Activated CD4-positive, alpha-beta T cell treated with anti-CD3 and anti-CD28 coated beads, Interleukin-2, Interleukin-6, amounts not matched to agents 100 ng/mL and 50 ng/mL, durations not matched to agents 16 hours and 8 hours (primary cell): ENCODE measurements around the gene PHGDH.
"Not testable (repeated sequence)": the region's sequence is repeated elsewhere in the genome, so short reads cannot be mapped to it uniquely, and the experiment has no call there.

Experiments used
- DNase-seq: peaks from one replicate; pipeline ENCODE4 v3.0.0-alpha.2; 2020

The PHGDH gene

DNA sequence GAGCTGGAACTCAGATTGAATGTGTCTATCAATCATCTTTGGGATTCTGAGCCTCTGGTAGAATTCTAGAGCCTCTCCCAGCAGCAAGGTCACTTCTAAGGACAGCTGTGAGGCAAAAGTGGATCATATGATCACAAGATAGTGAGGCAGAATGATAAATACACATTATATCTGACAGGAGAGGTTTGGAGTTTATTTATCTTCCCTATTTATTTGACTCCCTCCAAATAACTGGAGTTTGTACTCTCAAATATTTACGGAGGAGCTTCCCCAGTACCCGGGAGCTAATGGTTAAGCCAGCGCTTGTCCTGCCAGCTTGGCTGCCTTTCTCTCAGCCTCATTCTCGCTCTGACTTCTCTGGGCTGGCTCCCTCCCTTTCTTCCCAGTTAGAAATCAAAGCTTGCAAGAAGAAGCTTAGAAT lies 54.6 kb downstream of the PHGDH start:
- DNase-seq = no peak

DNA sequence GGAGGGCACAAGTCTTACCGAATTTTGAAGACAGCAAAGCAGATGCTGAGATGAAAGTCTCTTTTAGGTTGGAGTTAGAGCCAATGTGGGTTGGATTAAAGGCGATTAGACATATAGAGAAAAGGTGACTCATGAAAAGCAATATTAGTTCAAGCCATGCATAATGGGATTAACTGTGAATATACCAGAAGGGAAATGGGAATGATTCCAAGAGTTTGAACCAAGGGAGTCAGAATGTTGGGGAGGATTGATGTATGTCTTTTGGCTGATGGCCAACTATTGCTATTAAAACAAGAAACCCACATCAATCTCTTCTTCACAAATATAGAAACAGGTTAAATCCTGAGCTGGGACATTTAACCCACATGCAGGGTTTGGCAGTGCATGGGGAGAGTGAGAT lies 55.8 kb downstream of the PHGDH start:
- DNase-seq = no peak

DNA sequence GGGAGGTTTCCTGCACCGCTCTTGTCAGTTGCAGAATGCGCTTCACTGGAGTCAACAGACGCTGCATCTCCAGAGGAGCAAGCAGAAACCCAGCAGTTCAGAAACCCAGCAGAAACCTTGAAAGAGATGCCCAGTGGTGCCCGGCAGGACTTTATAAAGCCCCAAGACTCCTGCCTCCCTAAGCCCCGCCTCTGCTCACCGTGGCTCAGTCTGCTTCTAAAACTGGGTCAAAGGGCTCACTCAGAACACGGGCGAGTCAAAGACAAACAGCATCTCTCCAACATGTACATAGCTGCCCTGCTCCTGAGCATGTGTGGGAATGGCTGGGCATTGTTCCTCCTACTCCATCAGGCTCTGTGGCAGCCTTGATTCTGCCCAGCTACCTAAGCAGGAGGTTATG lies 57.0 kb downstream of the PHGDH start, which contains the start of gene HMGCS2:
TSS of gene HMGCS2 (minus strand) at position 128 of the 400 bp plus-strand sequence. CDS start at position 67, 61 bp downstream.
- no peak for DNase-seq

DNA sequence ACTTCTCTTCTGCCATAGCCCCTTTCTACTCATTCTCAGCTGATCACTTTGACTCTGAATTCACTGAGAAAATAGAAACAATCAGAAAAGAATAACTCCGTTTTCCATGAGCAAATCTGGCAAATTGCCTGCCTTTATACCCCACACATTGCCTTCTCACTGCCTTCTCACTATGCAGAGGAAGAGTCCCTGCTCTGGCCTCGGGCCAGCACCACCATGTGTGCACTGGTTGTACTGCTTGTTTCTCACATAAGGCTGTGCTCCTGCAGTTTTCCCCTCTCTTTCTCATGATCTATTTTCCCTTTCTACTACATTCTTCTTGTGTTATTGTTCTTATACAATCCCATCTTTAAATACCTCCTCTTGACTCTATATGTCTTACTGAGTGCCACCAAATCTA lies 59.3 kb downstream of the PHGDH start:
- no peak for DNase-seq

DNA sequence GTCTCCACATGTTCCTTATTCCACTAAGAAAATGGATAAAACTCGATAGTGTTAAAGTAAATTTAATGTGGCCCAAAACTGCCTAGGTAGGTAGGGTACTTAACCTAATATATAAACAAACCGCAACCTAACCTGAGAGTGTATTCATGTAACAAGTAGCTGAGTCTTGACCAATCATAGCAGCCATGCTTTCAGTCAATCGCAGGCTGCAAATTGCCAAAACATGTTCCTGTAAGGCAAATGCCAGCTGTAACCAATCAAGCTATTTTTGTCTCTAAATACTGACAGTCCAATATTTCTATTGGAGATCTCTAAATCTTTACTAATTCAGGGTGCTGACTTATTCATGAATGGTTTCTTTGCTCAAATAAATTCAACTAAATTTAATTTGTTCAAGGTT lies 60.0 kb downstream of the PHGDH start:
- no peak for DNase-seq

DNA sequence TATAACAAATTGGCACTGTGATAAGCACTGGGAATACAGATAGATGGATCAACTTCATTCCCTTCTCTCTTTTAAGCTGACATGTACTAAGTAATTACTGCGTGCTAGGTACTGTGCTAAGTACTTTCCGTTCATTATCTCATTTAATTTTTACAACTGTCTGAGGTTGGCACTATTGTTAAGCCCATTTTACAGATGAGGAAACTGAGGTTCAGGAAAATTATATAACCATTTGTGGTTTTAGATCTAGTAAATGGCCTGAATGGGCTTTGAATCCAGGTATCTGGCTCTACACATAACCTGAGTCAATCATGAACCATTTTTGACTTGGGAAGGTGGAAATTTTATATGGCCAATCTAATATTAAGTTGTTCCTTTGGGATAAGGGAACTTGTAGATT lies 60.6 kb downstream of the PHGDH start:
- DNase-seq = no peak

DNA sequence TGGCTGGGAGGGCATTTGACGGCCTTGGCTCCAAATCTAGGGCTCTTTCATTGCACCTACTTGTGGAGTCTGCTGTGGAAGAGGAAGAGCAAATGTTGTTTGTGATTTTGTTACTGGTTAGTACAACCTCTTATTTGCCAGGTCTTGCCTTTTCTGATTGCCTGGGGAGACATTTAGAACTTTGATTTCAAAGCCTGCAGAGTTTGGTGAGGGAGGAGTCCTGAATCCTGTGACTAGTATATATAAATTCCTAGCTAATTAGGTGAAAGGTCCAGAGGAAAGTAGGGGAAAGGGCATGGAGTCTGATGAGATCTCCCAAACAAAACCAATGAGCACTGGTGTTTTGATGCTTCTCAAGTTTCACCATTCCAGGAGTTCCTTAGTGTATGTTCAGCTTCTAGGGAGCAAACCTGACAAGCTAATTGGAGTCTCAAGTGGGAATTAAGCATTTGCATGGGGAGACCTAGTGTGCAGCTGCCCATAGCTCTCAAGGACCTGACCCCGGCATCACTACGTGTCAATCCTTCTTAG lies 62.0 kb downstream of the PHGDH start:
- DNase-seq = no peak

DNA sequence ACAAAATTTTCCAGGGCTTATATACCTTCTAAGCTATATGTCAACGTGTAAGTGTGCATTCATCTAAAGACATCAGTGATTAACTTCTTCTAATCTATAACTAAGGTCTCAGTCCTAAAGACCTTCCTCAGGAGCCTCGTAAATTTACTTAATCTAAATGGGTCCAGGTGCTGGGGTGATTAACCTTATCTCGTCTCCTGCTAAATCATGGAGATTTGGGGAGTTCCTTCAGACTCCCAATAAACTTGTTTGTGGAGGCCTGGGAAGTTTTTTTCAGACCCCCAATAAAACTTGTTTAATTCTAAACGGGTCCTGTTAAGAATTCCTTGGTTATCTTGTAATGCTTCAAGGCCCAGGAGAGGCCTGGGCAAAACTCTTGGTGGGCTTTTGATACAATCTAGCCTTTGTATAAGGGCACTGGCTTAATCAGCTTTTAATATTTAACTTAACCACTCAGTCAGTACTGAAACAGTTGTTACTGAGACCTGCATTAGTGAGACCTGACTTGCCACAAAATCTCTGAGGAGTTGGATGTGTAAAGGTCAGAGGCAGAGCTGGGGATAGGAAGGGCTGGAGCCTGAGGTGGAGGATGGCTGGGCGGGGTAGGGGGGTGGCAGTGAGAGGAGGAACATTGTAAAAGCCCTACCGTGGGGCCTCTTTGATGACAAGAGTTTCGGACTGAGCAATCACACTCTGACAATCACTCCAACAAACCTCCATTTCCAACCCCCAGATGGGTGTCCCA lies 63.2 kb downstream of the PHGDH start:
- DNase-seq = no peak

DNA sequence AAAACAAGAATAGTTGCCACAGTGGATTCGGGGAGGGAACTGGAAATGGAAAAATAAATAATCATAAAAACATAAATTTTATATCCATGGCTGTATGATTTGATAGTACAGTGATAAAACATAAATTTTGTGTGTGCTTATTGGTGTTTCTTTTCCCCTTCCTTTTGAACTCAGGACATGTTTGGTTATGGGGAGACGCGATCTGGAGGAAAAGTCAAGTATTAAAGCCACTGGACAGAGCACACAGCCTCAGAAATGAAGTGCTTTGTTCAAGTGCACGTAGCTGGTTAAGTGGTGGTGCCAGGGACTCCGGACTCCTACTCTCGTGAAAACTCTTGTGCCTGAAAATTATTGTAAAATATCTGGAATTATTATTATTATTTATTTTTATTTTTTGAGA lies 66.6 kb downstream of the PHGDH start:
- no peak for DNase-seq

DNA sequence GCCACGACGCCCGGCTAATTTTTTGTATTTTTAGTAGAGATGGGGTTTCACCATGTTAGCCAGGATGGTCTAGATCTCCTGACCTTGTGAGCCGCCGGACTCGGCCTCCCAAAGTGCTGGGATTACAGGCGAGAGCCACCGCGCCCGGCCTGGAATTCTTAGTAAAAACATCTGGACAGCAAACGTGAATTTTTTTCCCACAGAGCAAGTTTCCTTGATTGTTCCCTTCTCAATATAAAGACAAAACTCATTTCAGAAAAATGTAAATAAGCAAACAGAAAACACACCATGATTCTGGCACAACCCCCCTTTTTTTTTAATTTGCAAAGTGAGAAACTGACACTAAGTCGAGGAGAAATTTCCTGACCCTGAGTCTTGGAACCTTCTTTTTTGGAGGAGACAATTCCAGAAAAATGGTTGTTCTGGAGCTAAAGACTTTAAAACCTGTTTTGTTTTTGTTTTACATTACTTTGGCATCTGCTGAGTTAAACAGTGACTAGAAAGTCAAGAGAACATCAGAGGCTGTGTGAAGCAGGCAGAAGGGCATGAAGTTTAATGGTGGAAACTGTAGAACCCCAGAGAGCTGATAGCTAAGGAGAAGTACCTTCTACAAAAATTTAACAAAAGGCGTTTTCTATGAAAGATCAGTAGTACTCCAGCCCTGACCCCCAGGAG lies 67.3 kb downstream of the PHGDH start:
- DNase-seq = no peak

DNA sequence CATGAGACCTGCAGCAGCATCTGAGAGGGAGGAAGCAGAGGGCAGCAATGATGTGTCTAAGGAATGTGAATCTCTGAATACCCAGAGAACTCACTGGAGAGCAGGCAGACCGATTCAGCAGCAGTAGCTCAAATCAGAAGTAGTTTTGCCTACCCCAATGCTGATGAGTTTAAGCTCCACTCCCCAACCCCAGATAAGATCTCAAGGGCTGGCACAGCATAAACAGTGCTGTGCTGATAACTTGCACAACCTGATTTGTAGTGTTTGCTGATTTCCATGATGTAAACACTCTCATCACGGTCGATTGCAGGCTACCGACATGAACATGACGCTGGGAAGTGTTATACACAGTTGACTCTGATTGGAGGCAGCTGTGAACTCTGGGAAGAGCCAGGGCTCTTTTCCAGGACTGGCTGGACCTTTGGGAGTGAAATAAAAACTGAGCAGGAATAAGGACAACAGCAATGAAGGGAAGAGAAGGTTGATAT lies 68.2 kb downstream of the PHGDH start:
- no peak for DNase-seq

DNA sequence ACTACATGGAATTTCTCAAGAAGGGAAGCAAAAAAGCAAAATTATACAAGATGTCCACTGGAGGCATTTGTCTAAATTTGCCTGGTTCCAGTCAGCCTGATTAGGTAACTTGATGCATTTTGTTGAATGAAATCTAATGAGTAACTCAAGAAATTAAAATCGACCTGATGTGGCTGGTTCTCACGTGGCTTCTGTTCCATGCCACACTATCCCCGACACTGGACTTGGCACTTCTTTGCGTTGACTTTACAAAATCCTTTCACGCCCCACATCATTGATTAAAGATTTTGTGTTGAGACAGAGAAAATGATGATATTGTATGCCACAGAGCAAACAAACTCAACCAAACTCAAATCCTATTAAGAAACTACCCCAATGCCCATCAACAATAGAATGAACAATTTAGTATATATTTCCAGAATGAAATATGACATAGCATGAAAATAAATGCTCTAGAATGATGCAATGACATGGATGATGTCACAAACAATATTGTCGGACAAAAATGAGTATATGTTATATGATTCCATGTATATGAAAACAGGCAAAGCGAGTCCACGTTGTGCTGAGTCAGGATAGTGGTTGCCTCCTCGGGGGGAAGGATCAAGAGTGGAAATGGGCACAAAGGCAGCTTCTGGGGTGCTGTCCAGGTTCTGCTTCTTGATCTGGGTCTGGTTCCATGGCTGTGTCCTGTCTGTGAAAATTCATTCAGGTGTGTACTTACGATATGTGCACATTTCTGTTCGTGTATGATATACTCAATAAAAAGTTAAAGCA lies 69.9 kb downstream of the PHGDH start:
- DNase-seq = no peak

DNA sequence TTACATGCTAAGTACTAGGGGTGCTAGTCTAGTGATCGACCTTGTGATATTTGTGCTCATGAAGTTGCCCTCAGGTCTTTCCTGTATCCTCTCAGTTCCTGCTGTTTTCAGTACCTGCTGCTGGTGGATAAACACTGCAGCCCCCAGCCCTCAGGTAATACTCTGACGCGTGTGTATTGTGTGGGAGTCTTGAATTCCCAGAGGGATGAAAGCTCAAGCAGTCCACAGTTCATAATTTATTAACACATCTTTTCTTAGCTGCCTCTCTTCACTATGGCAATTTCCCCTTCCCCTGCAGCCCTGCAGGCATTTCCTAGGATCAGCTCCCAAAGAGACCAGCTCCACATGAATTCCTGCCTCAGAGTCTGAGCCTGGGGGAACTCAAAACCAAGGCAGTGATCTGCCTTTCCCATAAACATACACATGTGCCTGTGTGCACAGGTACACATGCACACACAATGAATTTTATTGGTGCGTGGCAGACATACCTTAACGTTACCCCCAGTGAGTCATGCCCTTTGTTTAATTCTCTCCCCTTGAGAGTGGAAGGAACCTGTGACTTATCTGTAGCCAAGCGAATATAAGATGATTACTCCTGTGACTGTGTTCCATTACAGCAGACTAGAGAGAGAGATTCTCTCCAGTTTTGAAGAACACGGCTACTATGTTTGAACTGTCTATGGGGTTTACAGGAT lies 71.0 kb downstream of the PHGDH start:
- DNase-seq = no peak

DNA sequence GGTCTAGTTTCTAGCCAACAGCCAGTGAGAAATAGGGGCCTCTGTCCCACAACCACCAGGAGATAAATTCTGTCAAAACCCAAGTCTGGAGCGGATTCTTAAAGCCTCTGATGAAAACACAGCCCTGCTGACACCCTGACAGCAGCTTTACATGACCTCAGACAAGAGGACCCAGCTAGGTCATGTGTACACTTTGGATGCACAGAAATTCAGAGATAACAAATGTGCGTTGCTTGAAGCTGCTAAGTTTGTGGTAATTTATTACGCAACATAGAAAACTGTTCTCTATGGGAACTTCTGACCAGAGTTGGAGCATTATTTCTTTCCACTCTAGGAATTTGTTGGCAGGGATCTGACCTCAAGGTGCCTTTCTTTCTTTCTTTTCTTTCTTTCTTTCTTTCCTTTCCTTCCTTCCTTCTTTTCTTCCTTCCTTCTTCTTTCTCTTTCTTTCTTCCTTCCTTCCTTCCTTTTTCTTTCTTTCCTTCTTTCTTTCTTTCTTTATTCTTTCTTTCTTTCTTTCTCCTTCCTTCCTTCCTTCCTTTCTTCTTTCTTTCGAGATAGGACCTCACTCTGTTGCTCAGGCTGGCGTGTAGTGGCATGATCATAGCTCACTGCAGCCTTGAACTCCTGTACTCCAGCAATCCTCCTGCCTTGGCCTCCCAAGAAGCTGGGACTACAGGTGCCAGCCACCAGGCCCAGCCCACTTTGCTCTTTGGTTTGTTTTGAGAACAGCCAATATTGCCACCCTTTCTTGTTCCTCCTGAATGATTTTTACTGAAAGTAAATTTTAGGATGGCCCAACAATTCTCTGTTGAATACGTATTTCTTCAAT lies 71.8 kb downstream of the PHGDH start:
- DNase-seq = no peak

DNA sequence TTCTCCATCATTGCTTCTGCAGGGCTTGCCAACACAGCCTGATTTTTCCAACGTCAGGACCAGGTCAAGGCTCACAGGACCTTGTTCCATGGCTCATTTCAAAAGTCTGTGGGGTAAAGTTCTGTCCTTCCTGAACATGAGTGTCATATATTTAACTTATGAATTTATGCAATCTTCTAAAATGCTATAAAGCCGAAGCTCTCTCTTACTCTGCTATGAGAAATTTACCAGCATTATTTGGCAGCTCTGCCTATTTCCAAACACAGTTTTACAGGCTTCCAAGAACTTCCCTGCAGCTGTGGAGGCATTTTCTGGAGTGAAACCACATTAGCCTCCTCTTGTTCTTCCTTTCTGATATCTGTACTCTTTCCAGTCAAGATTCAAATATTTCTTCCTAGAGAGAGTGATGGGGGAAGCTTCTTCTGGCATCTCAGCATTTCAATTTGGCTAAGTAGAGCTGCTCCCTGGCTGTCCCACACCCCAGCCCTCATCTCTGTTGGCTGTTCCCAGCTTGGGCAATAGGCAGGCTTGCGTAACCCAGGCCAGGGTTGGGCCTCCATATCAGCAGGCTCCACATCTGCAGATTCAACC lies 72.6 kb downstream of the PHGDH start:
- DNase-seq = no peak

DNA sequence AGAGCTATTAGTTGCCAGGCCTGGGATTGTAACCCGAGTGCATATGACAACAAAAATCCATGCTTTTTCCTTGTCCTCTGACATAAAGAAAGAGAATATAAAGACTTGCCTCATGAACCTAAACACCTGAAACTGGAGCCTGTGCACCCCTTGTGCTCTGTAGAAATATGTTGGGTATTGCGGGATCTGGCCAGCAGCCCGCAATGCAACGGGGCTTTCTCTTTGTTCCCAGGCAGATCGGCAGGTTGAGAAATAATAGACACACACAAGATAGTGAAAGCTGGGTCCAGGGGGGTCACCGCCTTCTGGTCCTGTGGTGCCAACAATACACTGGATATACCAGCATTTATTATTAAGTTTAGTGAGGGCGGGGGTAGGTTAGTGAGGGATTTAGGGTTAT lies 74.3 kb downstream of the PHGDH start:
- not testable (repeated sequence) for DNase-seq

DNA sequence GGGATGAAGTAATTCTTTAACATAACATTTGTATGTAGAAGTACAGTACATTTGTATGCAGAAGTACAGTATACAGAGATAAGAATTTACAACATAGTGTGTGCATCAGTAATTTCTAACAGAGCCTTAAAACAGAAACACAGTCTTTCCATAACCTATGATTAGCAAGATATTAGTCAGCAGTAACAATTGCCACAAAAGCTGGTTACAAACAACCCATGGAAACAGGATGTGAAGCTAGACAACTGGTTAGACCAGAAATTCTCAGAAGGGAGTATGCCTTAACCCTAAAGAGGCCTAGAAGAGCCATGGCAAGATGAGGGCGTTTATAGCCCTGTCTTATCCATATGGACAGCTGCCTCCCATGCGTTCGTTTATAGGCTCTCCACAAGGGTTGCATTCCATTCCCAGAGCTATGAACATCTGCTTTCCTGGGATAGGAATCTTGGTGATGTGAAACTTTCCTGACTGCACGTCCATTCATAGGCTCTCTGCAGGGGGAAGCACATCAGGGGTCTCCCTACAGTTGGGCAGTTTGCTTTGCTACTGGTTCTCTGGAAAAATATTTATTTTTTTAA lies 74.8 kb downstream of the PHGDH start:
- peak; percentile 68 for DNase-seq

DNA sequence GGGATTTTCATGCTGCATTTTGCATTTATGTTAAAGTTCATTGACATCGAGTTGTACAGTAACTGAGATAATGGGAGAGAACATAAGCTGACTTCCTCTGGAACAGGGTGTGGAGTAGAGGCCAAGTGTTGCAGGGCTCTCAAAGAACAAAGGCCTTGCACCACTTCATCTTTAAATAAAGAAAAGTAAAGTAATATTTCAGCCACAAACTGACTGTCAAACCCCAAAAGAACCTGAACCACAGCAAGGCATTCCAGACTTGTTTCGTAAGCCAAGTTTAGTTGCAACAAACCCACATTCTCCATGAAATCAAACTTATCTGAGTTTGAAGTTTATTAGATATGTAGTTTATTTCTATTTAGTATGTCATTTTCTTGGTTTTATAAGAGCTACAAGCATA lies 76.0 kb downstream of the PHGDH start:
- DNase-seq = no peak

DNA sequence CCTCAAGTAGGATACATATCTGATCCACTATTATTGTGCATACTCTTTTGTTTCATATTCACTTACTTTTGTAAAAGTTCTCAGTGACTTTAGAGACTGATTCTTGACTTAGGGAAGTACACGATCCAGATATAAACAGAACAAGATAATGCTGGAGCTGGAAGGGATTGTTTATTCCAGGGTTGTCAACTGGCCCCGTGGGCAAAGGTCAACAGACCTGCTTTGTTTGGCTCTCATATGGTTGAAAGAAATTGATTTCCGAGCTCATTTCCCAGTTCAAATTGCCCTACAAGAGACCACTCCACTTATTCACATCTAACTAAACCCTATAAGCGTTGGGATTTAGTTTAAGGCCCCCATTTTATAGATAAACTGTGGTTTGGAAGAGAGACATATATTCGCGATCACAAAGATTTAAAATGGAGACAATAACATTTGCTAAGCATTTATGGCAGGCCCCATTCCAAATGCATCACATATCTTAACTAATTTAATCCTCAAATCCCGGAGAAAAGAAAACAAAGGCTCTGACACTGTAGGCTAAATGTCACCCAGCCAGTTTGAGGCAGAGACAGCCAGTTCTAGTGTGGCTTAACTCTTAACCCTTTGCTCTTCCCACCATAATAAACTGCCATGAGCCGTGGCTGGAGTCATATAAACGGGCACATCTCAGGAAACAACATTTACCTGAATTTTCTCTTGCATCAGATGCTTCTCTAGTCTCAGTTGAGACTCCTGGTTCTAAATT lies 78.9 kb downstream of the PHGDH start:
- no peak for DNase-seq

DNA sequence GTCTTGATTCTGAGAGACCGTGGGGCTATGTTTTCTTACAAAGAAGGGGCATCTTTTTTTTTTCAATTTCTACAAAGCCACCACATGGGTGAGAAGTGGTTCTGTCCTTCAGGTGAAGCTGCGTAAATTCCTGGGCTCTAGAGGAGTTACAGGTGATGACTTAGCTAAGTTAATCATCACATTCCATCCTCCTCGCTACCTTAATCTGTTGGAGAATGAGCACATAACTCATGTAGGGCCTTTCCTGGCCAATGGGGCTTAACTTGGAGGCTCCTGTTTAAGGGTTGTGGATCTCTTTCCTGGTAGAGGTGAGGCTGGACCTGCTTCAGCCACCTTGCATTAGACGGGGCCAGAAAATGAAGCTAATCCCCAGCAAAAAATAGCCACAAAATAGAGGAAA lies 79.6 kb downstream of the PHGDH start:
- no peak for DNase-seq
